Mucosa of rectum (tissue), 2 donors: Measurements from ENCODE around the gene RPH3AL.
A peak's percentile ranks its signal among the peaks of the same experiment; 100 is the strongest.
"Not testable (repeated sequence)": the region's sequence is repeated elsewhere in the genome, so short reads cannot be mapped to it uniquely, and the experiment has no call there.

Source experiments
- H3K27ac ChIP-seq, 2 donors: one replicate each; pipeline ENCODE4 v1.7.0; 2013; ENCODE audit warnings: inconsistent platforms in 2 of 2, low read depth in 2 of 2, low read length in 2 of 2
- H3K27me3 ChIP-seq, 2 donors: one replicate each; pipeline ENCODE4 v1.7.0; 2013; ENCODE audit warnings: low read length in 2 of 2; ENCODE audit not compliant: control insufficient read depth in 2 of 2, insufficient read depth in 2 of 2
- H3K36me3 ChIP-seq, 2 donors: one replicate each; pipeline ENCODE4 v1.7.0; 2013; ENCODE audit warnings: low read length in 2 of 2; ENCODE audit not compliant: control insufficient read depth in 2 of 2, insufficient read depth in 2 of 2
- H3K4me1 ChIP-seq, 2 donors: one replicate each; pipeline ENCODE4 v1.7.0; 2013; ENCODE audit warnings: low read length in 2 of 2, mild to moderate bottlenecking in 1 of 2; ENCODE audit not compliant: control insufficient read depth in 2 of 2, insufficient read depth in 2 of 2
- H3K4me3 ChIP-seq, 2 donors: one replicate each; pipeline ENCODE4 v1.7.0; 2013; ENCODE audit warnings: low read length in 2 of 2
- H3K9ac ChIP-seq, 2 donors: one replicate each; pipeline ENCODE4 v1.7.0; 2013; ENCODE audit warnings: low read length in 2 of 2, low read depth in 1 of 2, mild to moderate bottlenecking in 1 of 2
- H3K9me3 ChIP-seq, 2 donors: one replicate each; pipeline ENCODE4 v1.7.0; 2013; ENCODE audit warnings: low read length in 2 of 2; ENCODE audit not compliant: control insufficient read depth in 2 of 2
- donor health status: healthy.
- donor health status: Normal muscosa, but diverticular disease.

The RPH3AL gene

DNA sequence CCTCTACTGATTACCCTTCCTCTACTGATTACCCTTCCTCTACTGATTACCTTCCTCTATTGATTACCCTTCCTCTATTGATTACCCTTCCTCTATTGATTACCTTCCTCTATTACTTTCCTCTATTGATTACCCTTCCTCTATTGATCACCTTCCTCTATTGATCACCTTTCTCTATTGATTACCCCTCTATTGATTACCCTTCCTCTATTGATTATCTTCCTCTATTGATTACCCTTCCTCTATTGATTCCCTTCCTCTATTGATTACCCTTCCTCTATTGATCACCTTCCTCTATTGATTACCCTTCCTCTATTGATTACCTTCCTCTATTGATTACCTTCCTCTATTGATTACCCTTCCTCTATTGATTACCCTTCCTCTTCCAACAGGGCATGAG lies 108.7 kb downstream of the RPH3AL start:
- peaks cover 8 to 21% of the 10 kb centered on the region in 2 donors for H3K4me1 ChIP-seq
- H3K4me3 ChIP-seq, H3K36me3 ChIP-seq, H3K9me3 ChIP-seq, H3K27me3 ChIP-seq, H3K27ac ChIP-seq, H3K9ac ChIP-seq: not testable (repeated sequence)

DNA sequence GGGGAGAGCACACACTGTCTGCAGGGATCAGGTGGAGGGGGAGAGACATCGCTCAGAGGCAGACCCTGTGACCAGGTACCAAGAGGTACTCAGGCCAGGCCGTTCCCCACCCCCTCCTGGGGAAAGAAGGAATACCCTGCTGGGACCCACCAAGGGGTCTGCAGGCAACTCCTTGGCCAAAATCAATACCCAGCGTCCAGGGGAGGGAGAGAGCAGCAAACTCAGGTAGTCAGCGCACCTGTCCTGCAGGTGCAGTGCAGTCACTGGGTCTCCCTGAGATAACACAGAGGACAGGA lies 113.7 kb downstream of the RPH3AL start:
- Histone ChIP-seq H3K9me3 (no peaks in the 10 kb centered on the region), H3K4me3 (no peak overlapping the region), H3K4me1 (peaks cover 0 to 10% of the 10 kb centered on the region in 2 donors), H3K36me3 (peaks cover 0 to 4% of the 10 kb centered on the region in 2 donors), H3K9ac (no peak overlapping the region), H3K27me3 (no peaks in the 10 kb centered on the region), H3K27ac (no peak overlapping the region)

DNA sequence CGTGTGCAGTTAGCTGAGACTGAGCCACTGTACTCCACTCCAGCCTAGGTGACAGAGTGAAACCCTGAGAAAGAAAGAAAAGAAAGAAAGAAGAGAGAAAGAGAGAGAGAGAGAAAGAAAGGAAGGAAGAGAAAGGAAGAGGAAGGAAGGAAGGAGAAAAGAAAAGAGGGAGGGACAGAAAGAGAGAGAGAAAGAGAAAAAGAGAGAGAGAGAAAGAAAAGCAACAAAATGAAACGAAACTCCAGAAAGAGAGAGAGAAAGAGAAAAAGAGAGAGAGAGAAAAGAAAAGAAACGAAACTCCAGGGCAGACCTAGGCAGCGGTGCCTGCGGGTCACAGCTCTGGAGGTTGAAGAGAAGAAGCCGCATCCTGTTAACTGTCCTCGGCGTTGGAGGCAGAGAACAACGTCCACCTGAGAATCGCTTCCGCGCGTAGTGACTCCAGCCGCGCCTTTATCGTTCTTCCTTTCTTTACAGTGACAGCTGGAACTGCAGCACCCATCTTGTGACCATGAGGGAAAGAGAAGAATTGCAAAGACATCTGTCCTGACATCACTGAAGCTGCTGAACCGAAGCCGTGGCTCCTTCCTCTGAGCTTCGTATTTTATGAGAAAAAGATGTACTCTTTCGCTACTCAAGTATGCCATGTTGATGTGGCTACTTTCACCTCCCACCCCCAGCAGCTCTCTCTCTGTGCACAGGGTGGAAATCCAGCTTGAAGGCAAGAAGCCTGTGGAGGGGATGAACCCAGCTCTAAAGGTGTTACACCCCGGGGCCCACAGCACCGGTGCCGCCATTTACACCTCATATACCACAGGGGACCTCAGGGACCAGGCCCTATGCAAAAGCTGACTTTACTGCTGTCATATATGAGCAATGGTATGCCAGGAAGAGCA lies 114.3 kb downstream of the RPH3AL start:
- Histone ChIP-seq H3K27me3 (no peaks in the 10 kb centered on the region), H3K4me3 (no peak overlapping the region), H3K9ac (no peak overlapping the region), H3K4me1 (peaks cover 2 to 14% of the 10 kb centered on the region in 2 donors), H3K27ac (no peak overlapping the region), H3K9me3 (no peaks in the 10 kb centered on the region), H3K36me3 (peaks cover 0 to 4% of the 10 kb centered on the region in 2 donors)

DNA sequence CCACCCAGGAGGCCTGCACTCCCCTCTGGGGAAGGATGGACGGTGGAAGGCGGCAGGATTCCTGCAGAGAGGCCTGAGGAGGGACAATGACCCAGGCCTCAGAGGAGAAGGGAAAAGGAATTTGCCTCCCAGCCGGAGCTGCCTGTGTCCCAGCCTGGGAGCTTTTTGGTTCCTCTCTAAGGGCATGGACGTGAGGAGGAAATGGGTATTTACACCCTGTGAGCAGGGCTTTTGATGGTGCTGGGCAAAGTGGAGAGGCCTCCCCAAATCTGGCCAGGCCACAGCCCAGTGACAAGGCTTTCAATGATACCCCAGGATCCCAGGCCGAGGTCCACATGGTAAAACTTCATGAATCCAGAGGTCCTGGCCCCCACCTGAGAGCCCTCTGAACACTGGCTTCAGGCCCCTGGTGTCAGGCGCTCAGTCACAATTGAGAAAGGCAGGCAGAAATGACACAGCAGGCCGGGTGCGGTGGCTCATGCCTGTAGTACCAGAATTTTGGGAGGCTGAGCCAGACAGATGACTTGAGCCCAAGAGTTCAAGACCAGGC lies 115.1 kb downstream of the RPH3AL start:
- Histone ChIP-seq H3K36me3 (peaks cover 0 to 4% of the 10 kb centered on the region in 2 donors), H3K4me1 (peaks cover 4 to 22% of the 10 kb centered on the region in 2 donors), H3K9ac (no peak overlapping the region), H3K9me3 (no peaks in the 10 kb centered on the region), H3K4me3 (no peak overlapping the region), H3K27ac (no peak overlapping the region), H3K27me3 (no peaks in the 10 kb centered on the region)

DNA sequence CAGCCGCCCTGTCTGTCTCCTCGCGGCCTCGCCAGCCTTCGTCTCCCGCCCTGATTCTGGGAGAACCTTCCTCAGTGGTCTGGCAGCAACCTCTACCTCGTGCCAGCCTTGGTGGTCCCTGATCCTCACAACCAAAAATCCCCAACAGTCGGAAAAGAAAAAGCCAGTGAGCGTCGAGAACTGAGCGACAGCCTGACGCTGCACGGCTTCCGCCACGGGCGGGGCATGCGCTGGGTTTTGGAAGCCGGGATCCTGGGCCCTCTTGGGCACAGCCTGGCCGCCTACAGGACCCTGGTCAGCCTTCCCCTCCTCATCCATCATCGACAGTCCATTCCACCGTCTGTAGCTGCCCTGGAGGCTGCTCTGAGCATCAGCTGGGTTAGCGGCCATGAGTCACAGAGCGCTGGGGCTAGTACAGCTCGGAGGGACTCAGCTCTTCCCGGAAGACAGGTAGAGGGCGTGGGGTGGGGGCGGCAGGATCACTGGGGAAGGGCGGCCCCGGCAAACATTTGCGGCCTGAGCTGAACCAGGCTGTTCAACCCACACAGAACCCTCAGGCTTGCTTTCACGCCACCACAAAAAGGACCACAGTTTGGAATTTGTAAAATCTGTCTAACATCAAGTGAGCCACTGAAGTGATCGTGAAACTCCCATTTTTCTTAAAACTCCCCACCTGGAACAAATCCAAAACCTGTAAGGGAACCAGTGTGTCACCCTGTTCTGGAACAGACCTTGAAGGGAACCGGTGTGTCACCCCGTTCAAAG lies 115.8 kb downstream of the RPH3AL start:
- Histone ChIP-seq H3K27me3 (no peaks in the 10 kb centered on the region), H3K9me3 (no peaks in the 10 kb centered on the region), H3K4me1 (peaks cover 4 to 22% of the 10 kb centered on the region in 2 donors), H3K27ac (no peak overlapping the region), H3K4me3 (no peak overlapping the region), H3K9ac (no peak overlapping the region), H3K36me3 (peaks cover 0 to 4% of the 10 kb centered on the region in 2 donors)

DNA sequence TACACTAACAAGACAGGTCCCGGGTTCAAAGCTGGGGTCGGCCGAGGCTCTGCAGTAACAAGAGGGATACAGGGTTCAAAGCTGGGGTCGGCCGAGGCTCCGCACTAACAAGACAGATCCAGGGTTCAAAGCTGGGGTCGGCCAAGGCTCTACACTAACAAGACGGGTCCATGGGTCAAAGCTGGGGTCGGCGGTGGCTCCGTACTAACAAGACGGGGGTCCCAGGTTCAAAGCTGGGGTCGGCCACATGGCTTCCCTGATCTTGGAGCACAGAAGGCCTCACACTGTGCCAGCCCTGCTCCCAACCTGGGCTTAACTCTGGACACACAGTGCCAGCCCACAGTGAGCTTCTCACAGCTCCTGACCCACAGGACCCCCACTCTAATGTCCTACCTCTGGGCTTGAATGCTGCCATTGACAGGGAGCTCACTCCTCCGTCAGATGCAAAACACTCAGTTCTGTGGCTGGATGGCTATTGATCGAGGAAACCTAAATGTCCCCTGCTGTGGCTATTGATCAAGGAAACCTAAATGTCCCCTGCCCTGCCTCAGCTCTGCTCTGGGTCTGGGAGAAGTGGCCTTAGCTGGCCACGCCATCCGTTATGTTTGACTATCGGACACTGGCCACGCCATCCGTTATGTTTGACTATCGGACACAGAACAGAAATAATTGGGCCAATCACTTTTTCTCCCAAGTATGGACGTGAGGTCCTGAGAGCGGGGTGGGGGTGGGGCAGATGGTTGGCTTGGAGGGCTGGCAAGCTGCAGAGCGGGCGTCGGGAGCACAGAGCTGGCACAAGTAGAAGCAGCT lies 116.6 kb downstream of the RPH3AL start:
- Histone ChIP-seq H3K36me3 (peaks cover 0 to 4% of the 10 kb centered on the region in 2 donors), H3K9ac (no peak overlapping the region), H3K4me1 (peaks cover 4 to 22% of the 10 kb centered on the region in 2 donors), H3K27ac (no peak overlapping the region), H3K4me3 (no peak overlapping the region), H3K27me3 (no peaks in the 10 kb centered on the region), H3K9me3 (no peaks in the 10 kb centered on the region)

DNA sequence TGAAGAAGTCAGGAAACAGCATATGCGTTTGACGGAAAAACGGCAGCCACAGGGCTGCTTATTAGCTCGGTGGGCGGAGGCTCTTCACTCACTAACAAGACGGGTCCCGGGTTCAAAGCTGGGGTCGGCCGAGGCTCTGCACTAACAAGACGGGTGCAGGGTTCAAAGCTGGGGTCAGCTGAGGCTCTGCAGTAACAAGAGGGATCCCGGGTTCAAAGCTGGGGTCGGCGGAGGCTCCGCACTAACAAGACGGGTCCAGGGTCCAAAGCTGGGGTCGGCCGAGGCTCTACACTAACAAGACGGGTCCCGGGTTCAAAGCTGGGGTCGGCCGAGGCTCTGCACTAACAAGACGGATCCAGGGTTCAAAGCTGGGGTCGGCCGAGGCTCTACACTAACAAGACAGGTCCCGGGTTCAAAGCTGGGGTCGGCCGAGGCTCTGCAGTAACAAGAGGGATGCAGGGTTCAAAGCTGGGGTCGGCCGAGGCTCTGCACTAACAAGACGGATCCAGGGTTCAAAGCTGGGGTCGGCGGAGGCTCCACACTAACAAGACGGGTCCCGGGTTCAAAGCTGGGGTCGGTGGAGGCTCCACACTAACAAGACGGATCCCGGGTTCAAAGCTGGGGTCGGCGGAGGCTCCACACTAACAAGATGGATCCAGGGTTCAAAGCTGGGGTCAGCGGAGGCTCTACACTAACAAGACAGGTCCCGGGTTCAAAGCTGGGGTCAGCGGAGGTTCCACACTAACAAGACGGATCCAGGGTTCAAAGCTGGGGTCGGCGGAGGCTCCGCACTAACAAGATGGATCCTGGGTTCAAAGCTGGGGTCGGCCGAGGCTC lies 117.4 kb downstream of the RPH3AL start:
- H3K27ac ChIP-seq, result peak overlapping the region; percentile 87 to 93
- H3K9me3 ChIP-seq, H3K4me3 ChIP-seq: not testable (repeated sequence)

DNA sequence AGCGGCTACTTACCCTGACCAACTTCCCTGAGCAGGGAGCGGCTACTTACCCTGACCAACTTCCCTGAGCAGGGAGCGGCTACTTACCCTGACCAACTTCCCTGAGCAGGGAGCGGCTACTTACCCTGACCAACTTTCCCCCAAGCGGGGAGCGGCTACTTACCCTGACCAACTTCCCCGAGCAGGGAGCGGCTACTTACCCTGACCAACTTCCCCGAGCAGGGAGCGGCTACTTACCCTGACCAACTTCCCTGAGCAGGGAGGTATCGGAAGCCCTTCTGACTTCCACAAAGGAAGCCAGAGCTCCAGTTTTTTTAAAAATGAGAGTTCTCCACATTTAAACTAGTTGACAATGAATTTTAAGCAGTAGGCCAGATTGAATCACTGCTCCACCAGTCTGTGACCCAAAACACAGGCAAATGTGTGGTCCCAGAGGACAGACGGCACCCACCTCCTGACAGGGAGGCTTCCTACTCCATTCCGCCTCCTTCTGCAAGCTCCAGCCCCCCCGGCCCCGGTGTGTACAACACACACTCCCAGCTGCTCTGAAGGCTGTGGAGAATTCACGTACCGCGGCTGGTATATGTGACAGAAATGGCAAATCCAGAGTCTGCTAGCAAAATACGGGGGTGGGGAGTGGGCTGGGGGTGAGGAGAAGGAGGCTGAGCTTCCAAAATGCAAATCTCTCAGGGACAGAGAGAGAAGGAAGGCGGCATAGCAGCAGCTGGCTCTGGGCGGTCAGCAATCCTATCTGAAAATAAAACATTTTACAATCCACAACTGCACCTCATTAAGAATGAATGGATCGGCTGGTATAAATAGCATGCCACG lies 118.2 kb downstream of the RPH3AL start:
- Histone ChIP-seq H3K27ac (peak overlapping the region; percentile 87 to 93), H3K9ac (peak overlapping the region in 1 of 2 donors; percentile 62), H3K4me1 (peaks cover 4 to 22% of the 10 kb centered on the region in 2 donors), H3K4me3 (peak overlapping the region; percentile 44 to 48)
- H3K36me3 ChIP-seq, H3K27me3 ChIP-seq, H3K9me3 ChIP-seq: not testable (repeated sequence)

More for the DNA sequence above, 117.4 kb downstream of the RPH3AL start:
- H3K36me3 ChIP-seq, H3K27me3 ChIP-seq: not testable (repeated sequence)
- H3K4me1 ChIP-seq, result peaks cover 4 to 22% of the 10 kb centered on the region in 2 donors
- peak overlapping the region in 1 of 2 donors; percentile 62 for H3K9ac ChIP-seq
